Stomach smooth muscle (tissue), 2 donors: ENCODE results near the gene ABHD17C.

Source experiments
- H3K27ac ChIP-seq: one replicate; pipeline ENCODE4 v1.7.0; 2013; ENCODE audit warnings: mild to moderate bottlenecking, low read length, inconsistent platforms
- H3K27me3 ChIP-seq, 2 donors: one replicate each; pipeline ENCODE4 v1.7.0; 2013; ENCODE audit warnings: low read length in 2 of 2; ENCODE audit not compliant: insufficient read depth in 2 of 2, control insufficient read depth in 1 of 2
- H3K36me3 ChIP-seq, 2 donors: one replicate each; pipeline ENCODE4 v1.7.0; 2013; ENCODE audit warnings: low read length in 2 of 2; ENCODE audit not compliant: control insufficient read depth in 2 of 2, insufficient read depth in 2 of 2
- H3K4me1 ChIP-seq: one replicate; pipeline ENCODE4 v1.7.0; 2013; ENCODE audit warnings: low read length; ENCODE audit not compliant: control insufficient read depth, insufficient read depth
- H3K4me3 ChIP-seq, 2 donors: one replicate each; pipeline ENCODE4 v1.7.0; 2013; ENCODE audit warnings: low read length in 2 of 2
- H3K9ac ChIP-seq, 2 donors: one replicate each; pipeline ENCODE4 v1.7.0; 2013; ENCODE audit warnings: low read length in 2 of 2, mild to moderate bottlenecking in 1 of 2
- H3K9me3 ChIP-seq, 2 donors: one replicate each; pipeline ENCODE4 v1.7.0; 2013; ENCODE audit warnings: low read length in 2 of 2; ENCODE audit not compliant: control insufficient read depth in 2 of 2
- donor health status: healthy.
- donor health status: Pancreatic carcinoma.

ABHD17C gene

GRCh38 chr15:80776420-80777045, 81.4 kb downstream of the ABHD17C start:
- no peak overlapping the region for H3K4me3 ChIP-seq
- H3K27ac ChIP-seq, result no peak overlapping the region
- peak overlapping the region; percentile 13 to 58 for H3K9ac ChIP-seq
- peaks cover 0 to 3% of the 10 kb centered on the region in 2 donors for H3K27me3 ChIP-seq
- H3K9me3 ChIP-seq, result no peaks in the 10 kb centered on the region
- H3K4me1 ChIP-seq, result peaks cover 30% of the 10 kb centered on the region
- no peaks in the 10 kb centered on the region for H3K36me3 ChIP-seq

GRCh38 chr15:80777137-80777536, 82.0 kb downstream of the ABHD17C start:
- Histone ChIP-seq H3K4me1 (peaks cover 30% of the 10 kb centered on the region), H3K9me3 (no peaks in the 10 kb centered on the region), H3K4me3 (no peak overlapping the region), H3K36me3 (no peaks in the 10 kb centered on the region), H3K27ac (no peak overlapping the region), H3K9ac (peak overlapping the region in 1 of 2 donors; percentile 21), H3K27me3 (peaks cover 0 to 3% of the 10 kb centered on the region in 2 donors)

- H3K27ac ChIP-seq, result no peak overlapping the region
- peaks cover 30% of the 10 kb centered on the region for H3K4me1 ChIP-seq
- peak overlapping the region in 1 of 2 donors; percentile 41 for H3K4me3 ChIP-seq
- peak overlapping the region in 1 of 2 donors; percentile 51 for H3K9ac ChIP-seq
- no peaks in the 10 kb centered on the region for H3K36me3 ChIP-seq
- peaks cover 0 to 3% of the 10 kb centered on the region in 2 donors for H3K27me3 ChIP-seq
- no peaks in the 10 kb centered on the region for H3K9me3 ChIP-seq
These were observed 82.9 kb downstream of the ABHD17C start for GRCh38 chr15:80777826-80778620.

DNA sequence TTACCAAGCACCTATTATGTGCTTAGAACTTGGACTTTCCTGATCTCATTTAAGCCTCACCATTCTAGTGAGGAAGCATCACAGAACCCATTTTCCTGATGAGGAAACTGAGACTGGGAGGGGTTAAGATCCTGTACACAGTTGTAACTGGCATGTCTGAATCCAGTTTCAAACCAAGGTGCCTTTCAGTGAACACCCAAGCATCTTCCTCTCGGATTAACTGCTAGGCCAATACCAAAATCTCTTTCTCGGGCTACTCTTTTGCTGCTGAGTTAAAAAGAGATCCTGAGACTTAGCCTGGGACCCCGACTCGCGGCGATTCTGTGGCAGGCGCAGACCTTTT, 83.5 kb downstream of the ABHD17C start:
- peak overlapping the region in 1 of 2 donors; percentile 51 for H3K9ac ChIP-seq

DNA sequence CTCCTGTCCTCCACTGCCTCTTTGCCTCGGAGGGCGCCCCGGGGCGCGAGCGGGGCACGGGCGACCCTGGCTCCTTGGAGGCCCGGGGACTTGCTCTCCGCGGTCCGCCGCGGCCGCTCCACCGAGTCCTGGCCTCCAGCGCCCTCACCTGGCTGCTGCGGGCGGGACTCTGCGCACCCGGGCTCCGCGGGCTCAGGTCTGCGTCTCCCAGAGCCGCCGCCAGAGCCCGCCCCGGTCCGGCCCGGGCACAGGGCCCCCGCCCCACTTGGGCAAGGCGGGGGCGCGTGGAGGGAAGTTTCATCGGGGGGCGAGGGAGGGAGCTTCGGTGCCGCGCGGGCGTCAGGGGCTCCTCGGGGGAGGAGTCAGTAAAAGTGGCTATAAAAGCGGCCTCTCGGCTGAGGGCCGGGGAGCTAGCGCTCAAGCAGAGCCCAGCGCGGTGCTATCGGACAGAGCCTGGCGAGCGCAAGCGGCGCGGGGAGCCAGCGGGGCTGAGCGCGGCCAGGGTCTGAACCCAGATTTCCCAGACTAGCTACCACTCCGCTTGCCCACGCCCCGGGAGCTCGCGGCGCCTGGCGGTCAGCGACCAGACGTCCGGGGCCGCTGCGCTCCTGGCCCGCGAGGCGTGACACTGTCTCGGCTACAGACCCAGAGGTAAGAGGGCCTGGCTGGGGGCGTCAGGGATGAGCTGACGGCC, 84.0 kb downstream of the ABHD17C start, which contains the start of gene CEMIP:
Gene CEMIP (plus strand): TSS at position 407 of the 694 bp plus-strand sequence. CDS start 94,510 bp downstream, outside the sequence.
- Histone ChIP-seq H3K9me3 (no peaks in the 10 kb centered on the region), H3K36me3 (peaks cover 0 to 2% of the 10 kb centered on the region in 2 donors), H3K27ac (no peak within 1 kb of the TSS), H3K27me3 (peaks cover 0 to 3% of the 10 kb centered on the region in 2 donors), H3K4me1 (peaks cover 30% of the 10 kb centered on the region), H3K9ac (peak within 1 kb of the TSS in 1 of 2 donors; percentile 51), H3K4me3 (peak within 1 kb of the TSS; percentile 77 to 79)

More for the DNA sequence above, 83.5 kb downstream of the ABHD17C start:
- peak overlapping the region; percentile 41 to 79 for H3K4me3 ChIP-seq
- peaks cover 30% of the 10 kb centered on the region for H3K4me1 ChIP-seq
- no peaks in the 10 kb centered on the region for H3K9me3 ChIP-seq
- no peaks in the 10 kb centered on the region for H3K36me3 ChIP-seq
- H3K27ac ChIP-seq, result no peak overlapping the region
- H3K27me3 ChIP-seq, result peaks cover 0 to 3% of the 10 kb centered on the region in 2 donors

- no peak overlapping the region for H3K9ac ChIP-seq
These were observed 84.7 kb downstream of the ABHD17C start for GRCh38 chr15:80779658-80780415.

DNA sequence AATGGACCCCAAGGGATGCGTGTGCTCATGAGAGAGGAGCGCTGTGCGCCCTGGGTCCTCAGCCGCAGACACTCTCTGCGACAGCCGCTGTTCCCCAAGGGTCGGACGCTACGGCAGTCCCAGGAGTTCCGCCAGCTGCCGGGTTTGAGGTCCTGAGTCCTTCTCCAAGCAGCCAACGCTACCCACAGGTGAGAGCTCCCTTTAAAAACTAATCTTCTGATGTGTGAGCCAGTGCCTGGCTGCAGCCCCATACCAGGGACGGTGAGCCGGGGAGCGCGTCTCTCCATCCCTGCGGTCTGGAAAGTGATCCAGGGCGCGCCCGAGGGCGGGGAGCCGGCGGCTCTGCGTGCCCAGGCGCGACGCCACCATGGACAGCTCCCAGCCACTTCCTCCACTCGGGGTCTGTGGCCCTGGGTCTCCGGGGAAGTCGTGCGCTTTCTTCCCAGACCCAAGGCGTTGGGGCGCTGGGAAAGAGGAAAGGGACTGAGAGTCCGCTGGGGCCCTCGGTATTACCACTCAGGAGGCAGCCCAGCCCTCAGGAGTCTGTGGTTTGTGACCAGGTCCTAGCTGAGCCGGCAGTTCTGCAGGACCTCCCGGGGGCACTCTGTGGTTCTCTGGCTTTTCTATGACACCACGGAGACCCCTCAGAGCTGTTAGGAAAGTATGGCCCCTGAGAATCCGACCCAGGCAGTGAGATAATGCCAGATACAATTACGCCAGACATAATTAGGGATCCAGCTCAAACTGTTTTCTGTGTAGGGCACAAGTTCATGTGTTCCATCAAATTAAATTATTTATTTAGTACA, 85.5 kb downstream of the ABHD17C start:
- H3K4me1 ChIP-seq, result peaks cover 30% of the 10 kb centered on the region

More at GRCh38 chr15:80779658-80780415, 84.7 kb downstream of the ABHD17C start:
- peak overlapping the region; percentile 77 to 79 for H3K4me3 ChIP-seq
- H3K9me3 ChIP-seq, result no peaks in the 10 kb centered on the region
- peaks cover 30% of the 10 kb centered on the region for H3K4me1 ChIP-seq
- no peak overlapping the region for H3K27ac ChIP-seq
- peaks cover 0 to 4% of the 10 kb centered on the region in 2 donors for H3K36me3 ChIP-seq
- peaks cover 0 to 3% of the 10 kb centered on the region in 2 donors for H3K27me3 ChIP-seq

DNA sequence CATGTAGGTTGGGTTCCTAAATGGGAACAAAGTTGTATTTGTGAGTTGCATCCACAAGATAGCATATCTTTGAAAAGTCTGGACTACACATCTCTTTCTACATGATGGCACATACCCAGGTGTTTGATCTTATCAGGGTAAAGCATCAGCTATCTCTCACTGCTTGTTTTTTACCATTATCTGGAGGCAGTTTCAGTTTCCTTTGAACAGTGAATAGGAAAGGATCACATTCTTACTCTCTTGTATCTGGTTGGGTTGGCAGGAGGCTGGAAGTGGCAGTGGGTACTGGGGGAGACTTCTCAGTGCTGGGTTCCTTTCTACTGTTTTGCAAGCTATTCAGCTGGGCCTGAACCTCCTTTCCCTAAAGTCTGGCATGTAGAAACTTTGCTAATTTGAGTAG, 88.2 kb downstream of the ABHD17C start:
- no peaks in the 10 kb centered on the region for H3K27me3 ChIP-seq
- H3K9me3 ChIP-seq, result no peaks in the 10 kb centered on the region
- H3K4me3 ChIP-seq, result no peak overlapping the region
- no peak overlapping the region for H3K27ac ChIP-seq
- peaks cover 0 to 4% of the 10 kb centered on the region in 2 donors for H3K36me3 ChIP-seq
- H3K4me1 ChIP-seq, result peaks cover 22% of the 10 kb centered on the region
- no peak overlapping the region for H3K9ac ChIP-seq

More for the DNA sequence above, 85.5 kb downstream of the ABHD17C start:
- H3K27ac ChIP-seq, result no peak overlapping the region
- peaks cover 0 to 3% of the 10 kb centered on the region in 2 donors for H3K27me3 ChIP-seq
- H3K9ac ChIP-seq, result no peak overlapping the region
- H3K9me3 ChIP-seq, result no peaks in the 10 kb centered on the region
- peak overlapping the region; percentile 77 to 79 for H3K4me3 ChIP-seq
- peaks cover 0 to 4% of the 10 kb centered on the region in 2 donors for H3K36me3 ChIP-seq

- peaks cover 3% of the 10 kb centered on the region for H3K4me1 ChIP-seq
- H3K27me3 ChIP-seq, result no peaks in the 10 kb centered on the region
- H3K36me3 ChIP-seq, result peaks cover 0 to 4% of the 10 kb centered on the region in 2 donors
- no peak overlapping the region for H3K9ac ChIP-seq
- H3K9me3 ChIP-seq, result no peaks in the 10 kb centered on the region
- H3K4me3 ChIP-seq, result no peak overlapping the region
- no peak overlapping the region for H3K27ac ChIP-seq
These were observed 90.2 kb downstream of the ABHD17C start for GRCh38 chr15:80785335-80785734.
